ENCODE measurements around the gene CXCL9. TPM values are rescaled to one million over a fixed set of nuclear protein-coding genes. Genes with fewer than 3 reads are reported as not detected.
"Not testable (repeated sequence)": the region's sequence is repeated elsewhere in the genome, so short reads cannot be mapped to it uniquely, and the experiment has no call there.

CXCL9 gene
- not detected in 2 replicates for total RNA-seq (2014; rRNA removed; shearing (Covaris generic))

DNA sequence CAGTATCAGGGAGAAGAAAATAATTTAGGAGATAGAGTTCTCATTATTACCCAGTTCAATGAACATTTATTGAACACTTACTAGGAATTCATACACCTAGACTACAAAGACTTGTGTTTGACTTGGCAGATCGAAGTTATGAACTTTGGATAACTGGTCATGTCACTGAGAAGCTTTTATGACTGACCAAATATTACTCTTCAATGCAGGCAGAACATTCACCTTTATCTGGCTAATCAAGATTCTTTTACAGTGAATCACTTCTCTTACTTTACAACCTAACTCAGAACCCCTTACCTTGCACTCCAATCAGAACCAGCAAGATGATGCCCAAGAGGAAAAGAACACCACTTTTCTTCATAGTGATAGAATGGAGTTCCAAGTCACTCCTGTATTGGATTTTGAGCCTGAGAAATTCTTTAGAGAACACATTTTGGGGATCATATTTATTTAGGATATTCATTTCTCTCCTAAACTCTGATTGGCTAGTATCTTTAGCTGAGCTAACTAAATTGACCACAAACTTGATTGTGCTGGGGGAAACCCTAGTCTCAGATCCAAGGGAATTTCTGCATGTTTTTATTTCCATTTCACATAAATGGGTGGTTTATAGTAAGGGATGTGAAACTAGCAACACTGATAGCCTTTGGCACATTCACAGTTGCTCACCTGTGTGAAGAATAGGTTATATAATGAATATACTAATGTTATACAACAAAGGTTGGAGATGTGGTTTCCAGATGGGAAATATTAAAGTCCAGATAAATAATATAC is at the start of gene CXCL9:
Gene CXCL9, minus strand, starts transcription at position 421 of the 774 bp plus-strand sequence. Its CDS starts 60 bp downstream, at position 361.
- DNase-seq (ENCODE audit: low spot score): no peak

DNA sequence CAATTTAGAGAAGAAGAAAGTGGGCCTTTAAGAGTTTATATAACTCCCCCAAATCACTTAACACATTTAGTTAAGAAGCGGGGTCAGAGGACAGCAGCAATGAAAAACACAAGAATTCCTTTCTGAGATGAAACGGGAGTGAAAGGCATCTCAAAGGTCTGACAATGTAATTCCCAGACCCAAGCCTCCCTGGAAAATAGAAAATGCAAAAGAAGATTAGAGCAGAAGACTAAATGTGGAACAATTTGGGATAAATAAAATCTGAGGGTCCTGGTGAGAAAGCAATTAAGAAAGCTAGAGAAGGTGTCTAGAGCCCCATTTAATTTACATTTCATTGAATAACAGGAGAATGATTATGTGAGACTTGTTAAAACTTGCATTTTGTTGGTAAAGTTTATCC is 48.1 kb upstream of the CXCL9 start:
- DNase-seq (ENCODE audit: low spot score): no peak

DNA sequence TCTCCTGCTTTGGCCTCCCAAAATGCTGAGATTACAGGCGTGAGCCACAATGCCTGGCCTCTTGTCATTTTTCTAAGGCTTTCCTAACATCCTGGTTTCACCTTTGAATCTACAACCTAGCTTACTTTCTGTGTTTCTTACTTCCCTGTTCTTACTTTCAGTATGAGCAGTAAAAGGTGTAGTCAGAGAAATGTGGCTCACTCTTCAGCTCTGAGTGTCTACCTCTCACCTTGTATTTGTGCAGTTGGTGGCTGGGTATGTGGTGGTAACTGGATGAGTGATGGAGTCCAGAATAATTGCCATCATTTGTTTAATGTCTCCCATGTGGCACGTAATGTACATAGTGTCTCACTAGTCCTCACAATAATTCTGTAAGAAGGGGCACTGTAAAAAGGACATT is 47.7 kb upstream of the CXCL9 start:
- no peak for DNase-seq (ENCODE audit: low spot score)

- DNase-seq (ENCODE audit: low spot score): no peak
These were observed 46.4 kb upstream of the CXCL9 start for GRCh38 chr4:76053730-76054129.

DNA sequence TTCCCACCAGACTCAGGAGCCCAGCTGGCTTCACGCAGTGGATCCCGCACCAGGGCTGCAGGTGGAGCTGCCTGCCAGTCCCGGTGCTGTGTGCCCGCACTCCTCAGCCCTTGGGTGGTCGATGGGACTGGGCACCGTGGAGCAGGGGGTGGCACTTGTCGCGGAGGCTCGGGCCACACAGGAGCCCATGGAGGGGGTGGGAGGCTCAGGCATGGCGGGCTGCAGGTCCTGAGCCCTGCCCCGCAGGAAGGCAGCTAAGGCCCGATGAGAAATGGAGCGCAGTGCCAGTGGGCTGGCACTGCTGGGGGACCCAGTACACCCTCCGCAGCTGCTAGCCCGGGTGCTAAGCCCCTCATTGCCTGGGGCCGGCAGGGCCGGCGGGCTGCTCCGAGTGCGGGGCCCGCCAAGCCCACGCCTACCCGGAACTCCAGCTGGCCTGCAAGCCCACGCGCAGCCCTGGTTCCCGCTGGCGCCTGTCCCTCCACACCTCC is 43.3 kb upstream of the CXCL9 start:
- DNase-seq (ENCODE audit: low spot score): not testable (repeated sequence)

GRCh38 chr4:76049860-76050416 is 42.6 kb upstream of the CXCL9 start:
- not testable (repeated sequence) for DNase-seq (ENCODE audit: low spot score)

GRCh38 chr4:76044686-76045085 is 37.4 kb upstream of the CXCL9 start:
- DNase-seq (ENCODE audit: low spot score): not testable (repeated sequence)

GRCh38 chr4:76043306-76043705 is 36.0 kb upstream of the CXCL9 start:
- DNase-seq (ENCODE audit: low spot score): not testable (repeated sequence)

- not testable (repeated sequence) for DNase-seq (ENCODE audit: low spot score)
These were observed 35.1 kb upstream of the CXCL9 start for GRCh38 chr4:76042241-76042998.

- DNase-seq (ENCODE audit: low spot score): no peak
These were observed 29.5 kb upstream of the CXCL9 start for GRCh38 chr4:76036855-76037254.

GRCh38 chr4:76035799-76036380 is 28.6 kb upstream of the CXCL9 start, which contains the start of gene CXCL11:
Gene CXCL11 (minus strand): TSS chr4:76036070. CDS start chr4:76035987, 83 bp downstream.
- no peak for DNase-seq (ENCODE audit: low spot score)

- DNase-seq (ENCODE audit: low spot score): no peak
These were observed 27.8 kb upstream of the CXCL9 start for GRCh38 chr4:76035141-76035540.

- DNase-seq (ENCODE audit: low spot score): no peak
These were observed 22.0 kb upstream of the CXCL9 start for GRCh38 chr4:76029300-76029699.

DNA sequence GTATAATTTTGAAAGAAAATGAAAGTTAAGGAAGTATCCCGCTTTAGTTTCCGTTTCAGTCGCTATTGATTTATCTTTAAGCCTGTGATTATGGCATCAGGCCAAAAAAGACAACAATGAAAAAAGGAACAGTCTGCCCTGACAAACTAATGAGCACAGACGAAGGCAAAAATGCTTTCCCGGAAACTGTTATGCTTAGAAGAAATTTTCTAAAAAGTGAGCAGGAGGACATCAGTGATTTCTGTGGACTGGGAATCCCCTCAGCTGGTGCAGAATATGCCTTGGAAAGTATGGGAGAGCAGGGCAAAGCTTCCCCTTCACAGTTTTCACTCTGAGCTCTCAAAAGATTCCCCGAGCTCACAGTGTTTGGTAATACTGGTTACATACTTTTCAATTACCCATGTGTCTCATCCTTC is 21.0 kb upstream of the CXCL9 start:
- DNase-seq (ENCODE audit: low spot score): no peak

GRCh38 chr4:76024065-76024464 is 16.8 kb upstream of the CXCL9 start:
- no peak for DNase-seq (ENCODE audit: low spot score)

DNA sequence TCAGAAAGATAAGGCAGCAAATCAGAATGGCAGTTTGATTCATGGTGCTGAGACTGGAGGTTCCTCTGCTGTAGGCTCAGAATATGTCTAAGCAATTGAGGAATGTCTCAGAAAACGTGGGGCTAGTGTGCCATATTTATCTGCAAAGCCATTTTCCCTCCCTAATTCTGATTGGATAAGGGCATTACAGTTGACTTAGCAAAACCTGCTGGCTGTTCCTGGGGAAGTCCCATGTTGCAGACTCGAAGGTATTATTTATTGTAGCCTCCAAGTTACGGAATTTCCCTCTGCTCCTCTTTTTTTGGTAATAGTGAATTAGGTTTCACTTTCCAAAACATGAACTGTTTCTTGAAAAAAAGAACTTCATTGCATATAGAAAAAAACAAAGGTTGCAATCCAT is 16.1 kb upstream of the CXCL9 start, which contains the start of gene CXCL10:
Gene CXCL10, minus strand, starts transcription at position 109 of the 400 bp plus-strand sequence. Its CDS starts 66 bp downstream, at position 43.
- DNase-seq (ENCODE audit: low spot score): no peak

GRCh38 chr4:76022677-76023076 is 15.4 kb upstream of the CXCL9 start:
- DNase-seq (ENCODE audit: low spot score): no peak

DNA sequence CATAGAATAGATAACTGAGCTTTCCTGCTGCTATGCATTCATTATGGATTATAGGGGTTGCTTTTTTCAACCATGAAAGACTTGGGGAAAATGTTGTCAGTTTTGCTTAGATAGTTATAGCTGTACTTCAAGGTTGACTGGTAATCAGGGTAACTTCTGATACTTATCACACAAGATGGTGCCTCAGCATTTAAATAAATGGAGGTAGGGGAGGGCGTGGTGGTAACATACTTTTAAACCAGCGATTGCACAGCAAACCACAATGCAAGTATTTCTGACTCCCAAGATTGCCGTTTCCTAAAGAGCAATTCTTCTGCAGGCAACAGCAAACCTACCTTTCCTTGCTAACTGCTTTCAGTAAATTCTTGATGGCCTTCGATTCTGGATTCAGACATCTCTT is 14.7 kb upstream of the CXCL9 start:
- DNase-seq (ENCODE audit: low spot score): no peak

DNA sequence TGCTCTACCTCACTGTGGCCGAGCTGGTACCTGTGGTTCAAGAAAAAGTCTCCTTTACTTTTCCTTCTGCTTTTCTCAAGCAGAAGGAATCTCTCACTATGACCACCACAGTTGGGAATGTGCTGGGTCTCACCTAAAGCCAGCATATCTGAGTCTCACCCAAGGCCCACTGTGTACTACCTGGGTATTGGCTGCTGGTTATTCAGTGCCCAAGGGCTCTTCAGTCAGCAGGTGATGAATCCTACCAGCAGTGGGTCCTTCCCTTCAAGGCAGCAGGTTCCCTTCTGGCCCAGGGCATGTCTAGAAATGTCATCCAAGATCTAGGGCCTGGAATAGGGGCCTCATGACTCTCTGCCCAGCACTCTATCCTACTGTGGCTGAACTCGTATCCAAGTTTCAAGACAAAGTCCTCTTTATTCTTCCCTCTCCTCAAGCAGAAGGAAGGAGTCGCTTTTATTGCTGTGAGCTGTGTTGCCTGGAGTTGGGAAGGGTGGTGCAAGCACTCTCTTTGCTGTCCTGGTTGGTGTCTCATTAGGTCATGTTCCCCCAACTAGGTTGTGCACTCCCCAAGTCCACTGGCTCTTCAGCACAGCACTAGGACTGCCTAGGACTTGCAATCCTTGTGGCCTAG is 9.9 kb upstream of the CXCL9 start:
- DNase-seq (ENCODE audit: low spot score): no peak

GRCh38 chr4:76016393-76016792 is 9.1 kb upstream of the CXCL9 start:
- no peak for DNase-seq (ENCODE audit: low spot score)

GRCh38 chr4:76013540-76013939 is 6.2 kb upstream of the CXCL9 start:
- DNase-seq (ENCODE audit: low spot score): no peak
